Fibroblast of lung (primary cell): ENCODE results near the gene NME7.

Experiments
- EZH2 ChIP-seq: IDR thresholded peaks from 2 replicates; pipeline ENCODE4 v1.5.1; 2012; ENCODE audit warnings: low read length, control low read depth, mild to moderate bottlenecking; ENCODE audit errors: missing control alignments
- TF ChIP-seq, protein P1 (sequence below), 2 donors: IDR thresholded peaks in 1 of 2; conservative IDR thresholded peaks in 1 of 2; 1 replicate in 1 of 2; 2 replicates in 1 of 2; pipeline ENCODE4 v1.5.1; 2011 to 2012; ENCODE audit warnings: low read length in 2 of 2, control low read depth in 1 of 2, inconsistent platforms in 1 of 2, low read depth in 1 of 2, mild to moderate bottlenecking in 1 of 2

DNA sequence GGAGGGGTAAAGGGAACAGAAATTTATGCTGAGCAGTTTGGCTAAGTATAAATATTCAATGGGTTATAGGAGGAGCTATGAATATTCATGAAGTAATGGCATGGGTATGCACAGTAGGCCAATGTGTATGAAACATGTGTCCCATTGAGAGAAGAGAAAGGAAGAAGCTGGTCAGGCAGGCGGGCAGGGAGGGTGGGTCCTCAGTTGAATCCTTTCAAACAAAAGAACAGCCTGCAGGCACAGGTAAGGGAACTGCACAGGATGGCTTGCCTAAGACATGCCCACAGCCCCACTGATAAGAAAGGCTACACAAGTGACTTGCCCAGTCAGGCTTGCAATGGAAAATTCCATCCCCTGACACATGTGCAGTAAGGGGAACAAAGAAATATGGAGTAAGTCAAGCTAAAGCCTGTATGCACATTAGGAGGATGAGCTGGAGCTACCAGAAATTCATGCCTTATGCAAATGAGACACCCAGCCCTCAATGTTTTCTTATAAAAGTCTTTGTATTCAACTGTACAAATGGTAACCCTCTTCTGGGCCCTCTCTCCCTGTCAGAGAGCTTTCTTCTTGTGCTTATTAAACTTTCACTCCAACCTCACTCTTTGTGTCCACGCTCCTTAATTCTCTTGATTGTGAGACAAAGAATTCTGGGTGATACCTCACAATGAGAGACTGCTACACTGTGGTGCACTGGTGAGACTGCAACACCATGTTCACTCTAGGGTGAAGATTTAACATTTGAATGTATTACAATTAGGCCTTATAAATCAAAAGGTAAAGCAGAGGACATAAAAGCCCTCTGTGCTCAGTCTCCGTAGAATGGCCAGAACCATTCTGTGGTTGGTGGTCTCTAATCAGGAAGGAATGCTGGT is 164.6 kb downstream of the NME7 start:
- no peak for TF ChIP-seq EZH2
- TF ChIP-seq, protein P1, sequence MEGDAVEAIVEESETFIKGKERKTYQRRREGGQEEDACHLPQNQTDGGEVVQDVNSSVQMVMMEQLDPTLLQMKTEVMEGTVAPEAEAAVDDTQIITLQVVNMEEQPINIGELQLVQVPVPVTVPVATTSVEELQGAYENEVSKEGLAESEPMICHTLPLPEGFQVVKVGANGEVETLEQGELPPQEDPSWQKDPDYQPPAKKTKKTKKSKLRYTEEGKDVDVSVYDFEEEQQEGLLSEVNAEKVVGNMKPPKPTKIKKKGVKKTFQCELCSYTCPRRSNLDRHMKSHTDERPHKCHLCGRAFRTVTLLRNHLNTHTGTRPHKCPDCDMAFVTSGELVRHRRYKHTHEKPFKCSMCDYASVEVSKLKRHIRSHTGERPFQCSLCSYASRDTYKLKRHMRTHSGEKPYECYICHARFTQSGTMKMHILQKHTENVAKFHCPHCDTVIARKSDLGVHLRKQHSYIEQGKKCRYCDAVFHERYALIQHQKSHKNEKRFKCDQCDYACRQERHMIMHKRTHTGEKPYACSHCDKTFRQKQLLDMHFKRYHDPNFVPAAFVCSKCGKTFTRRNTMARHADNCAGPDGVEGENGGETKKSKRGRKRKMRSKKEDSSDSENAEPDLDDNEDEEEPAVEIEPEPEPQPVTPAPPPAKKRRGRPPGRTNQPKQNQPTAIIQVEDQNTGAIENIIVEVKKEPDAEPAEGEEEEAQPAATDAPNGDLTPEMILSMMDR (conservative IDR thresholded peaks at IDR 0.05 in 1 of 2, IDR thresholded peaks at IDR 0.05 in 1 of 2; ENCODE audit: low read depth in 1 of 2, low read length in 2 of 2), result no peak
